K562 (cell line): Measurements from ENCODE around the gene MEAK7. TPM values are rescaled to one million over a fixed set of nuclear protein-coding genes. Genes with fewer than 3 reads are reported as not detected.

Experiments
- CEBPB ChIP-seq: fragments of 450-650 bp; IDR thresholded peaks from 2 replicates; pipeline ENCODE4 v1.6.1; 2016; ENCODE audit warnings: missing genetic modification characterization, missing compliant biosample characterization
- CTCFL ChIP-seq: IDR thresholded peaks from 2 replicates; pipeline ENCODE4 v1.6.1; 2011; ENCODE audit warnings: borderline replicate concordance, low read depth, mild to moderate bottlenecking, moderate library complexity, low read length; ENCODE audit not compliant: insufficient read depth, poor library complexity, severe bottlenecking
- HDAC2 ChIP-seq: fragments of 450-650 bp; IDR thresholded peaks from 2 replicates; pipeline ENCODE4 v1.6.1; 2016; ENCODE audit warnings: mild to moderate bottlenecking
- JUN ChIP-seq, 2 experiments: sonication (generic) in 1 of 2; formaldehyde crosslinking in 1 of 2; IDR thresholded peaks; 2 replicates each; pipeline versions ENCODE4 v1.6.1 to v1.8.0; 2012 to 2022; ENCODE audit warnings: borderline replicate concordance in 2 of 2, mild to moderate bottlenecking in 2 of 2, improper control_type of control experiment in 1 of 2, low read depth in 1 of 2, low read length in 1 of 2, missing genetic modification reagents in 1 of 2
- JUNB ChIP-seq: fragments of 450-650 bp; formaldehyde crosslinking; conservative IDR thresholded peaks from 2 replicates; pipeline ENCODE4 v1.4.0; 2020; ENCODE audit warnings: mild to moderate bottlenecking
- JUND ChIP-seq, 2 experiments: IDR thresholded peaks; 2 replicates in 1 of 2; 3 replicates in 1 of 2; pipeline ENCODE4 v1.6.1; 2011; ENCODE audit warnings: borderline replicate concordance in 2 of 2, low read depth in 2 of 2, low read length in 2 of 2, improper control_type of control experiment in 1 of 2, missing biosample characterization in 1 of 2, missing genetic modification characterization in 1 of 2, missing genetic modification reagents in 1 of 2
- KDM1A ChIP-seq, 2 experiments: fragments of 450-650 bp; IDR thresholded peaks; 2 replicates each; pipeline ENCODE4 v1.6.1; 2016; ENCODE audit warnings: mild to moderate bottlenecking in 2 of 2
- MBD1 ChIP-seq: fragments of 250-450 bp; sonication (Bioruptor Pico); IDR thresholded peaks from 2 replicates; pipeline ENCODE4 v1.8.0; 2022; ENCODE audit warnings: inconsistent platforms
- MCM5 ChIP-seq: fragments of 450-650 bp; IDR thresholded peaks from 2 replicates; pipeline ENCODE4 v1.6.1; 2016; ENCODE audit warnings: low read depth
- NCOA6 ChIP-seq: fragments of 450-650 bp; IDR thresholded peaks from 2 replicates; pipeline ENCODE4 v1.6.1; 2017; ENCODE audit warnings: mild to moderate bottlenecking
- REST ChIP-seq, 2 experiments: fragments of 450-650 bp; formaldehyde crosslinking in 1 of 2; IDR thresholded peaks; 2 replicates each; pipeline versions ENCODE4 v1.4.0 to v1.6.1; 2014 to 2020; ENCODE audit warnings: mild to moderate bottlenecking in 2 of 2, borderline replicate concordance in 1 of 2, low read depth in 1 of 2
- SLC30A9 ChIP-seq: fragments of 250-450 bp; sonication (Bioruptor Pico); IDR thresholded peaks from 2 replicates; pipeline ENCODE4 v1.8.0; 2022; ENCODE audit warnings: mild to moderate bottlenecking, moderate library complexity
- ZNF263 ChIP-seq: sonication (generic); formaldehyde crosslinking; IDR thresholded peaks from 2 replicates; pipeline ENCODE4 v1.8.0; 2022; ENCODE audit warnings: mild to moderate bottlenecking, missing genetic modification reagents, borderline replicate concordance
- polyA plus RNA-seq, 8 experiments: library from polyadenylated mRNA; depleted of rRNA in 4 of 8; stranded (reverse) in 5 of 8; unstranded in 3 of 8; fragments of >200 nt; fragmentation: Nextera tagmentation in 2 of 8; fragmentation: Illumina TruSeq in 1 of 8; extraction: Ambion mirVana in 2 of 8; extraction: Trizol in 1 of 8; gene quantifications; 2 replicates each; pipeline versions ENCODE4 v1.2.1 to v1.2.3, GENCODE V29; 2011 to 2014; ENCODE audit warnings: inconsistent platforms in 1 of 8, missing spikeins in 1 of 8
- total RNA-seq, 7 experiments: library from RNA; depleted of rRNA in 6 of 7; stranded (reverse); fragments of >200 nt in 6 of 7; fragmentation: Illumina TruSeq in 2 of 7; extraction: Trizol in 2 of 7; gene quantifications; 2 replicates each; pipeline versions ENCODE4 v1.2.1 to v1.2.3, GENCODE V29; 2011 to 2021; ENCODE audit warnings: low replicate concordance in 1 of 7

MEAK7 gene
- total and polyA plus RNA-seq, 9 of the 15 experiments (the other 6 are each of a cell fraction or from before 2014, with no cell fraction given): 1.4 to 14.5 (median 6.3) TPM

- no peak for TF ChIP-seq JUN (IDR thresholded peaks at IDR 0.05; ENCODE audit: borderline replicate concordance, low read depth, low read length)
- peak; percentile 67; the same call in 1 of the 2 replicates for TF ChIP-seq JUN (CRISPR knock-in tag; IDR thresholded peaks at IDR 0.05; ENCODE audit: borderline replicate concordance)
- TF ChIP-seq JUND (IDR thresholded peaks at IDR 0.05; ENCODE audit: borderline replicate concordance, low read depth, low read length): peak; percentile 35
- TF ChIP-seq JUND (tag; IDR thresholded peaks at IDR 0.05; ENCODE audit: borderline replicate concordance, low read depth, low read length): no peak; the same call in 2 of the 3 replicates
- TF ChIP-seq ZNF263 (CRISPR knock-in tag): peak; percentile 84
- peak; percentile 85 to 89 for TF ChIP-seq KDM1A (IDR thresholded peaks at IDR 0.05)
- TF ChIP-seq SLC30A9: no peak
- TF ChIP-seq MCM5: no peak
- TF ChIP-seq CTCFL: peak; percentile 14
- no peak for TF ChIP-seq NCOA6
- TF ChIP-seq JUNB: no peak
- TF ChIP-seq HDAC2: 0 out of 2 replicates have a peak, but pooled peaks have one; percentile 64
- 0 out of 2 replicates have a peak, but pooled peaks have one; percentile 66 for TF ChIP-seq MBD1 (CRISPR knock-in tag)
- peak; percentile 95 for TF ChIP-seq REST (IDR thresholded peaks at IDR 0.05; ENCODE audit: borderline replicate concordance)
- TF ChIP-seq REST (CRISPR knock-in tag; IDR thresholded peaks at IDR 0.05; ENCODE audit: low read depth): no peak
- peak; percentile 24; the same call in 1 of the 2 replicates for TF ChIP-seq CEBPB (tag)
Measured at GRCh38 chr16:84511180-84511800, 6.8 kb upstream of the MEAK7 start (continued).
